HL-60 (cell line): ENCODE data around the gene PRRT1.
A peak's percentile ranks its signal among the peaks of the same experiment; 100 is the strongest.
"Not testable (repeated sequence)": the region's sequence is repeated elsewhere in the genome, so short reads cannot be mapped to it uniquely, and the experiment has no call there.

Source experiments
- DNase-seq, 2 experiments: peaks; one replicate each; pipeline ENCODE4 v3.0.0-alpha.2; 2010 to 2020; ENCODE audit warnings: low read depth in 1 of 2, low spot score in 1 of 2
- H3K27ac ChIP-seq: fragments of 250-450 bp; sonication (Bioruptor Pico); replicated peaks from 2 replicates; pipeline ENCODE4 v1.5.1; 2020; ENCODE audit warnings: mild to moderate bottlenecking, moderate library complexity
- H3K27me3 ChIP-seq: fragments of 250-450 bp; sonication (Bioruptor Pico); 2 replicates; pipeline ENCODE4 v1.5.1; 2021; ENCODE audit warnings: mild to moderate bottlenecking, moderate library complexity; ENCODE audit not compliant: insufficient read depth, poor library complexity, severe bottlenecking
- H3K4me3 ChIP-seq: replicated peaks from 2 replicates; pipeline ENCODE4 v1.5.1; 2011; ENCODE audit warnings: mild to moderate bottlenecking, control low read depth, low read length; ENCODE audit not compliant: insufficient read depth
- CTCF ChIP-seq: IDR thresholded peaks from one replicate; pipeline ENCODE4 v1.5.1; 2011; ENCODE audit warnings: low read length, control low read depth, inconsistent platforms; ENCODE audit not compliant: insufficient read depth
- GABPA ChIP-seq: IDR thresholded peaks from 2 replicates; pipeline ENCODE4 v1.6.1; 2012; ENCODE audit warnings: low read depth
- POLR2AphosphoS5 ChIP-seq: IDR thresholded peaks from 2 replicates; pipeline ENCODE4 v1.6.1; 2012; ENCODE audit warnings: low read depth
- REST ChIP-seq: IDR thresholded peaks from 2 replicates; pipeline ENCODE4 v1.6.1; 2012; ENCODE audit warnings: low read depth; ENCODE audit not compliant: insufficient replicate concordance
- SPI1 ChIP-seq: IDR thresholded peaks from 2 replicates; pipeline ENCODE4 v1.6.1; 2012; ENCODE audit warnings: low read depth, mild to moderate bottlenecking, borderline replicate concordance

PRRT1 gene

GRCh38 chr6:32194825-32195651 lies 43.3 kb upstream of the PRRT1 start:
- Histone ChIP-seq H3K27ac (peak overlapping the region; percentile 68), H3K4me3 (peak overlapping the region; percentile 35), H3K27me3 (no peaks in the 10 kb centered on the region)
- DNase-seq = peak in 1 of 2 experiments; percentile 65
- TF ChIP-seq CTCF = peak; percentile 41
- no peak; the same call in 1 of the 2 replicates for TF ChIP-seq POLR2AphosphoS5
- no peak for TF ChIP-seq SPI1

GRCh38 chr6:32194388-32194787 lies 42.6 kb upstream of the PRRT1 start:
- Histone ChIP-seq H3K4me3 (no peak overlapping the region), H3K27ac (peak overlapping the region; percentile 95; the same call in 1 of the 2 replicates), H3K27me3 (no peaks in the 10 kb centered on the region)
- no peak for DNase-seq
- no peak for TF ChIP-seq POLR2AphosphoS5

- H3K27ac ChIP-seq = peak overlapping the region; percentile 95
- peak overlapping the region; percentile 71 for H3K4me3 ChIP-seq
- not testable (repeated sequence) for DNase-seq, H3K27me3 ChIP-seq
These were observed 41.4 kb upstream of the PRRT1 start for GRCh38 chr6:32193096-32193495.

DNA sequence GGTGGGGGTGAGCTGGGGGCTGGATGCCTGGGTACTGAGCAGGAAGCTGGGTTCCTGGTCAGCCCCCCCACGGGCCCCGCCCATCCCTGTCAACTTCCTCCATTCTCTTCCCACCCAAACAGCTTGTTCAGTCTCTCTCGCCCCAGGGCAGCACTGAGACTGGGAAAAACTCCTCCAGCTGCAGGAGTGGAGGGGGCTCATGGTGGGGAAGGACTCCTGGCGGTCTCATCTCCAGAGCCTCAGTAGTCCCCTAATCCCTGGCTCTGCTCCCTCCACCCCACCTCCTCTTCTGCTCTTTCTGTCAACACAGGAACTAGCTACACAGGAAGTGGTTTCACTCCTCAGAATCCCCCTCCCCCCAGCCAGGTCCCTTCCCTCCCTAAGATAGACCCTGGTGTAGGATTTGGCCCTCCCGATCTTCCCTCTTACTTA lies 40.9 kb upstream of the PRRT1 start, which contains the start of gene GPSM3:
TSS of gene GPSM3 (minus strand) at position 36 of the 432 bp plus-strand sequence. CDS start 130 bp downstream, outside the sequence.
- TF ChIP-seq GABPA (peak; percentile 83), POLR2AphosphoS5 (peak; percentile 83), SPI1 (peak; percentile 77; the same call in 1 of the 2 replicates), CTCF (no peak), REST (peak; percentile 61)
- peak within 1 kb of the TSS; percentile 71 for H3K4me3 ChIP-seq
- no peaks in the 10 kb centered on the region for H3K27me3 ChIP-seq
- H3K27ac ChIP-seq = peak within 1 kb of the TSS; percentile 95
- peak; percentile 88 to 90 for DNase-seq

DNA sequence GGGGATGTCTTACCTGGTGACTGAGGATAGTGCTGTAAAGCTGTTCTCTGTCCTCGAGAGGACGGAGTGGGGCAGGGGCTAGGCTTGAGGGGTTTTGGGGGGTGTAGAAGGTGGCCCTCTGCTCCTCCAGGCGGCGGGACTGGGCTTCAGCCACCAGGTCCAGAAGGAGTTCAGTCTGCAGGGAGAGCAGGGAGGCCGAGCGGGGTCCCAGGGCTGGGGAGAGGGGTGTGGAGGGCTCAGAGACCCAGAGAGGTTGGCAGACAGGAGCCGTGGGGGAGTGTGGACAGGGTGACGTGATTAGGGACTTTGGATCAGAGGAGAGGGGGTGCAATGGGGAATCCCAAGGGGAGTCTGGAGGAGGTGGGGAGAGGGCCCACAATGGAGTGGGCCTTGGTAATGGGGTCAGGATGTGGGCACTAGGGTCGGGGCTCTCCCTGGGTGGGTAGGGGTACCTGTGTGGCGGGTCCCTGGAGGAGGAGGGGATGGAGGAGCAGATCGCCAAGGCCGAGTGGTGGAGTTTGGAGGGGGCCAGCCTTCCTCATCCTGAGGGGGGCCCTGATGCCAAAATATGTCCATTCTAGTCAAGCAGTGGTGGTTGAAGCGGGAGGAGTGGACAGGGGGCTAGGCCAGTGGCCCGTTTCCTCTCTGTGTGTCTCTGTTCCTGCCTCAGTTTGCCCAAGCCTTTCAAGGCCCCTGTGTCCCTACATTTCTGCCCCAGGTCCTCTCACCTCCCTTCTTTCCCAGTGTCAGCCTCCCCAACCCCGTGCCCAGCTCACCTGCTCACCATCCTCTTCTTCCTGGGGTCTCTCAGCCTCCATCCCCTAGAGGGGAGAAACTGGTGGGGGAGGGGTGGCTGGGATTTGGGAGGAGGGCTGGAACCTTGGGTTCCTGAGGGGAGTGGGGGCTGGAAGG lies 40.2 kb upstream of the PRRT1 start:
- Histone ChIP-seq H3K4me3 (peak overlapping the region; percentile 71), H3K27me3 (no peaks in the 10 kb centered on the region), H3K27ac (peak overlapping the region; percentile 95)
- no peak for DNase-seq
- TF ChIP-seq POLR2AphosphoS5 = no peak
- TF ChIP-seq CTCF = no peak
- no peak for TF ChIP-seq GABPA
- no peak for TF ChIP-seq SPI1
- no peak for TF ChIP-seq REST
